Endothelial cell of umbilical vein (primary cell): ENCODE measurements around the gene CCSAP.

ENCODE experiments used
- EZH2 ChIP-seq: IDR thresholded peaks from 2 replicates; pipeline ENCODE4 v1.6.1; 2012; ENCODE audit warnings: borderline replicate concordance, low read depth, mild to moderate bottlenecking, moderate library complexity, low read length, inconsistent platforms; ENCODE audit not compliant: severe bottlenecking
- FOS ChIP-seq: IDR thresholded peaks from 2 replicates; pipeline ENCODE4 v1.6.1; 2011; ENCODE audit warnings: mild to moderate bottlenecking, low read length, moderate library complexity, borderline replicate concordance; ENCODE audit not compliant: insufficient read depth
- POLR2A ChIP-seq: IDR thresholded peaks from 2 replicates; pipeline ENCODE4 v1.6.1; 2012; ENCODE audit warnings: low read depth, mild to moderate bottlenecking, control low read depth, low read length
- TF ChIP-seq, protein P1 (sequence below): IDR thresholded peaks from 2 replicates; pipeline ENCODE4 v1.6.1; 2011; ENCODE audit not compliant: insufficient read depth, insufficient read length
- TF ChIP-seq, protein P2 (sequence below), 2 donors: IDR thresholded peaks; 1 replicate in 1 of 2; 2 replicates in 1 of 2; pipeline ENCODE4 v1.5.1; 2011; ENCODE audit warnings: low read length in 2 of 2, mild to moderate bottlenecking in 2 of 2, moderate library complexity in 2 of 2, control low read depth in 1 of 2, inconsistent platforms in 1 of 2, low read depth in 1 of 2; ENCODE audit not compliant: insufficient read depth in 1 of 2; ENCODE audit errors: extremely low read depth in 1 of 2

DNA sequence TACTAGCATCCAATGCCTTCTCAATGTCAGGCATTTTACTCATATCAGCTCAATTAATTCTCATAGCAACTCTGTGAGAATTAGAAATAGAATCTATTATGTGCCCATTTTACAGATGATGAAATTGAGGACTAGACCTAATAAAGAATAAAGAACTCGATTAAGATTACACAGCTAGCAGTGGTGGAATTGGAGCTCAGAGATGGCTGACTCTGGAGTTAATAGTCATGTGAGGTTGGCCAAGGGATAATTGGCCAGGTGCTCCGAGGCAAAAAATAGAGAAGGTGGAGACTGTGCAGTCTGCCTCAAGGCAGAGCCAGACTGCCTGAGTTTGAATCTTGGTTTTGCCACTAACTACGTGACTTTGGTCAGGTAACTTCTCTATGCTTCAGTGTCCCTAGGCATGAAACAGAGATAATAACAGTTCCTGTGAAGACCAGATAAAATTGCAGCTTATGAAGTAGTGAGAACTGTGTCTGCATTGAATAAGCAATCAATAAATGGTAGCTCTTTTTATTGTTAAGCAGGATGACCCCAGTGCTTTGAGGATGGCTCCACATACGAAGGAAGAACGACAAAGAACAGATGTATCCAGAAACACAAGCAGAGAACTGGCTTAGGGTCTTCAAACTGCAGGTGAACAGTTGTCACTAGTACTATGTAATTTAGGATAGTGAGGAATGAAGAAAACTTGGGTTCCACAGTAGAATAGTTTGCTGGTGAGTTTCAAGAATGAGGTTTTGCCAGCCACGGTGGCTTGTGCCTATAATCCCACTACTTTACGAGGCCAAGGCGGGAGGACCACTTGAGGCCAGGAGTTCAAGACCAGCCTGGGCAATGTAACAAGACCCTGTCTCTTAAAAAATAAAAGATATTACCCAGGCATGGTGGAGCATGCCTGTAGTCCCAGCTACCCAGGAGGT is 6.9 kb upstream of the CCSAP start:
- TF ChIP-seq, protein P1, sequence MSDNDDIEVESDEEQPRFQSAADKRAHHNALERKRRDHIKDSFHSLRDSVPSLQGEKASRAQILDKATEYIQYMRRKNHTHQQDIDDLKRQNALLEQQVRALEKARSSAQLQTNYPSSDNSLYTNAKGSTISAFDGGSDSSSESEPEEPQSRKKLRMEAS: no peak
- TF ChIP-seq, protein P2, sequence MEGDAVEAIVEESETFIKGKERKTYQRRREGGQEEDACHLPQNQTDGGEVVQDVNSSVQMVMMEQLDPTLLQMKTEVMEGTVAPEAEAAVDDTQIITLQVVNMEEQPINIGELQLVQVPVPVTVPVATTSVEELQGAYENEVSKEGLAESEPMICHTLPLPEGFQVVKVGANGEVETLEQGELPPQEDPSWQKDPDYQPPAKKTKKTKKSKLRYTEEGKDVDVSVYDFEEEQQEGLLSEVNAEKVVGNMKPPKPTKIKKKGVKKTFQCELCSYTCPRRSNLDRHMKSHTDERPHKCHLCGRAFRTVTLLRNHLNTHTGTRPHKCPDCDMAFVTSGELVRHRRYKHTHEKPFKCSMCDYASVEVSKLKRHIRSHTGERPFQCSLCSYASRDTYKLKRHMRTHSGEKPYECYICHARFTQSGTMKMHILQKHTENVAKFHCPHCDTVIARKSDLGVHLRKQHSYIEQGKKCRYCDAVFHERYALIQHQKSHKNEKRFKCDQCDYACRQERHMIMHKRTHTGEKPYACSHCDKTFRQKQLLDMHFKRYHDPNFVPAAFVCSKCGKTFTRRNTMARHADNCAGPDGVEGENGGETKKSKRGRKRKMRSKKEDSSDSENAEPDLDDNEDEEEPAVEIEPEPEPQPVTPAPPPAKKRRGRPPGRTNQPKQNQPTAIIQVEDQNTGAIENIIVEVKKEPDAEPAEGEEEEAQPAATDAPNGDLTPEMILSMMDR (IDR thresholded peaks at IDR 0.05; ENCODE audit: extremely low read depth in 1 of 2, insufficient read depth in 1 of 2, low read depth in 1 of 2, low read length in 2 of 2): no peak
- TF ChIP-seq EZH2 (no peak), POLR2A (no peak), FOS (no peak)
